HG02623 (cell line): ENCODE results near the gene C5AR2.
"Not testable (repeated sequence)": the region's sequence is repeated elsewhere in the genome, so short reads cannot be mapped to it uniquely, and the experiment has no call there.

ENCODE experiments used
- ATAC-seq: cut with Tn5 transposase; IDR thresholded peaks from one replicate; pipeline ENCODE4 v1.9.1; 2021; ENCODE audit warnings: moderate library complexity; ENCODE audit not compliant: unreplicated experiment

The C5AR2 gene

DNA sequence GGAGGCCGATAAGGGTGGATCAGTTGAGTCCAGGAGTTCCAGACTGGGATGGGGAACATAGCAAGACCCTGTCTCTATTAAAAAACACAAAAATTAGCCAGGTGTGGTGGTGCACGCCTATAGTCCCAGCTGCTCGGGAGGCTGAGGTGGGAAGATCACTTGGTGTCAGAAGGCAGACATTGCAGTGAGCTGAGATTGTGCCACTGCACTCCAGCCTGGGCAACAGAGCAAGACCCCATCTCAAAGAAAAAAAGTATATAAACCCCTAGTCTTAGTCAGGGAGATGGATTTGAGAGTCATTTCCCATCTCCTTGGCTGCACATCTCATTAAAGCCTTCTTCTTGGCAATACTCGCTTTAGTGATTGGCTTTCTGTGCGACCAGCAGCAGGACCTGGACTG, 51.9 kb downstream of the C5AR2 start:
- ATAC-seq: not testable (repeated sequence)

GRCh38 chr19:47384533-47384932, 52.6 kb downstream of the C5AR2 start:
- not testable (repeated sequence) for ATAC-seq

- not testable (repeated sequence) for ATAC-seq
Measured at GRCh38 chr19:47386582-47386981, 54.6 kb downstream of the C5AR2 start.

DNA sequence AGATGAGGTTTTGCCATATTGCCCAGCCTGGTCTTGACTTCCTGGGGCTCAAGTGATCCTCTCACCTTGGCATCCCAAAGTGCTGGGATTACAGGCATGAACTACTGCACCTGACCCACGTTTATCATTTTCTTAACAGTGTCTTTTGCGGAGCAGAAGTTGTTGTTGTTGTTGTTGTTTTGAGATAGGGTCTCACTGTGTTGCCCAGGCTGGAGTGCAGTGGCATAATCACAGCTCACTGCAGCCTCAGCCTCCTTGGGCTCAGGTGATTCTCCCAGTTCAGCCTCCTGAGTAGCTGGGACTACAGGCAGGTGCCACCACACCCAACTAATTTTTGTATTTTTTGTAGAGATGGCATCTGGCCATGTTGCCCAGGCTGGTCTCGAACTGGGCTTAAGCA, 55.6 kb downstream of the C5AR2 start:
- not testable (repeated sequence) for ATAC-seq

DNA sequence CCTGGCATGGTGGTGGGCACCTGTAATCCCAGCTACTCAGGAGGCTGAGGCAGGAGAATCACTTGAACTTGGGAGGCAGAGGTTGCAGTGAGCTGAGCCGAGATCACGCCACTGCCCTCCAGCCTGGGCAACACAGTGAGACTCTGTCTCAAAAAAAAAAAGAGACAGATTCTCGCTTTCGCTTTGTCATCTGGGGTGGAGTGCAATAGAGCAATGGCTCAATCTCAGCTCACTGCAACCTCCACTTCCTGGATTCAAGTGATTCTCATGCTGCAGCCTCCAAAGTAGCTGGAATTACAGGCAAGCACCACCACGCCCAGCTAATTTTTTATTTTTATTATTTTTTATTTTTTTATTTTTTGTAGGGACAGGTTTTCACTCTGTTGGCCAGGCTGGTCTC, 56.7 kb downstream of the C5AR2 start:
- ATAC-seq: not testable (repeated sequence)

GRCh38 chr19:47389150-47389556, 57.2 kb downstream of the C5AR2 start:
- no peak for ATAC-seq

DNA sequence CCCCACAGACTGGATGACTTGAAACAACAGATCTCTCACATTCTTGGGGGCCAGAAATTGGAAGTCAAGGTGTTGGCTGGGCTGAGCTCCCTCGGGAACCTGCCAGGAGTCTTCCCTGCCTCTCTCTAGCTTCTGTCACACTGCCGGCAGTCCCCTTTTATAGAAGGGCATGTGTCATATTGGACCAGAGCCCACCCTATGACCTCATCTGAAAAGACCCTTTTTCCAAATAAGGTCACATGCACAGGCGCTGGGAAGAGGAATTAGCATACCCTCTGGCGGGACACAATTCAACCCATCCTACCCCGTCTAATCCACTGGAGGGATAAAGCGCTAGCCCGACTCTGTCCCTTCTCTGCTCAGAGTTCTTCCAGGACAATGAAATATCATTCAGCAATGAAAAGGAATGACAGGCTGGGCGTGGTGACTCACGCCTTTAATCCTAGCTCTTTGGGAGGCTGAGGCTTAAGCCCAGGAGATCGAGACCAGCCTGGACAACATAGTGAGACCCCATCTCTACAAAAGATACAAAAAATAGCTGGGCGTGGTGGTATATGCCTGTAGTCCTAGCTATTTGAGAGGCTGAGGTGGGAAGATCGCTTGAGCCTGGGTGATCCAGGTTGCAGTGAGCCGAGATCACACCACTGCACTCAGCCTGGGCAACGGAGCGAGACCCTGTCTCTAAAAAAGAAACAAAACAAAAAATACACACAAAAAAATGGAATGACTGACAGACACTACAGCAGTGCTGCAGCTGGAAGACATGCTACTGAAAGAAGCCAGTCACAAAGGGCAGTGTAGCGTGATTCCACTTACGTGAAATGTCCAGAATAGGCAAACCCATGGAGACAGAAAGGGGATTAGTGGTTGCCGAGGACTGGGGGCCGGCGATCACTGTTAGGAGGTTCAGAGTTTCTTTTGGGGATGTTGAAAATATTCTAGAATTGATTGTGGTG, 58.8 kb downstream of the C5AR2 start:
- no peak for ATAC-seq

DNA sequence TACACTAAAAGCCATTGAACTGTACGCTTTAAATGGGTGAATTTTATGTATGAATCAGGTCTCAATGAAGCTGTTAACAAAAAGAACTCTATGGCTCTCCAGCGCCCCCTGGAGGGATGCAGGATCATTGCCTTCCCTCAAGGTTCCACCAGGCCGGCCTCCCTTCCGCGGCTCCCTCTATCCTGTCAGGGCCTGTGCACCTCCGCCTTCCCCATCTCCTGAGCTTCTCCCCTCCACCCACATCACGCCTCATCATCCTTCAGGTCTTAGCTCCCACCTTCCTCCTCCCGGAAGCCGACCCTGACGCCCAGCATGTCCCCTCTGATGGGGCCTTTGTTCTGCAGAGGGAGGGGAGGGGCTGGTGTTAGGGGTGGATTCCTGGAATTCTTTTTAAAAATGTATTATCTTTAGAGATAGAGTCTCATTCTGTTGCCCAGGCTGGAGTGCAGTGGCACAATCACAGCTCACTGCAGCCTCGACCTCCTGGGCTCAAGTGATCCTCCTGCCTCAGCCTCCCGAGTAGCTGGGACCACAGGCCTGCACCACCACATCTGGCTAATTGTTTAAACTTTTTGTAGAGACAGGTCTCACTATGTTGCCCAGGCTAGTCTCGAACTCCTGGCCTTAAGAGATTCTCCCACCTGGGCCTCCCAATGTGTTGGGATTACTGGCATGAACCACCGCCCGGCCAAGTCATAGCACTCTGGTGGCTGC, 59.7 kb downstream of the C5AR2 start:
- ATAC-seq: no peak
